Measurements from ENCODE around the gene UBTD1.
"Not testable (repeated sequence)": the region's sequence is repeated elsewhere in the genome, so short reads cannot be mapped to it uniquely, and the experiment has no call there.

UBTD1 gene

GRCh38 chr10:97498841-97499560 is at the start of gene UBTD1:
Gene UBTD1, plus strand, starts transcription at chr10:97498924. Its CDS starts 280 bp downstream, at chr10:97499204.
- DNase-seq = peak; percentile 15

DNA sequence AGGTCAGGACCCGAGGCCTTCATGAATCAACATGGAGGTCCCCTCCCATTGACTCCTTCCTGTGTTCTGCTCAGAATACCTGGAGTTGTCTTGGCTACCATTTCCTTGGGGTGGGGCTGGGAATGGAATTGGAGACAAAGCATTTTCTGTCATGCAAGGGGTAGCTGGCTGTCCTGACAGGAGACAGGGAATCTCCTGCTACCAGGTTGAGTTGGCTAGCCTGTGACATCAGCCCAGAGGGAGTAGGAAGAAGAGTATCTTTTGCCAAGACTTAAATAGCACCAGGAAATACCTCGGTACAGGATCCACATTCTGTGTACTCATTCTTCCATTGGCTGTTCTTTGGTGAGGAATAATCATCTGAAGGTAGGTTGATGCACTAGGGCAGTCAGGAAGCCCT is 47.9 kb upstream of the UBTD1 start:
- DNase-seq = no peak

GRCh38 chr10:97451605-97452004 is 47.1 kb upstream of the UBTD1 start:
- no peak for DNase-seq

DNA sequence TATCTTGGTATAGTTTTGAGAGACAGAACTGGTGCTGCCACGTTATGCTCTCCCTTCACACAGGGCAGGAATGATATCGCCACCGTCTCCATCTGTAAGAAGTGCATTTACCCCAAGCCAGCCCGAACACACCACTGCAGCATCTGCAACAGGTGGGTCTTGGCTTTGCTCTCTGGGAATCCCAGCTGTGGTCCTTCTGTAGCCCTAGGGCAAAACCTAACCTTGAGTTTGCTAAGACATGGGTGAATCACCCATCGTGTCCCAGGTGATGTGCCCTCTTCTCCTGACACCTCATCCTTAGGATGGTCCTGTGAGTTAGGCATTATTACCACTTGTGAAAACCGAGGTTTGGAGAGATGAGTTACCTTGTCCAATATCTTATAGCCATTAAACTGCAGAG is 46.4 kb upstream of the UBTD1 start:
- no peak for DNase-seq

DNA sequence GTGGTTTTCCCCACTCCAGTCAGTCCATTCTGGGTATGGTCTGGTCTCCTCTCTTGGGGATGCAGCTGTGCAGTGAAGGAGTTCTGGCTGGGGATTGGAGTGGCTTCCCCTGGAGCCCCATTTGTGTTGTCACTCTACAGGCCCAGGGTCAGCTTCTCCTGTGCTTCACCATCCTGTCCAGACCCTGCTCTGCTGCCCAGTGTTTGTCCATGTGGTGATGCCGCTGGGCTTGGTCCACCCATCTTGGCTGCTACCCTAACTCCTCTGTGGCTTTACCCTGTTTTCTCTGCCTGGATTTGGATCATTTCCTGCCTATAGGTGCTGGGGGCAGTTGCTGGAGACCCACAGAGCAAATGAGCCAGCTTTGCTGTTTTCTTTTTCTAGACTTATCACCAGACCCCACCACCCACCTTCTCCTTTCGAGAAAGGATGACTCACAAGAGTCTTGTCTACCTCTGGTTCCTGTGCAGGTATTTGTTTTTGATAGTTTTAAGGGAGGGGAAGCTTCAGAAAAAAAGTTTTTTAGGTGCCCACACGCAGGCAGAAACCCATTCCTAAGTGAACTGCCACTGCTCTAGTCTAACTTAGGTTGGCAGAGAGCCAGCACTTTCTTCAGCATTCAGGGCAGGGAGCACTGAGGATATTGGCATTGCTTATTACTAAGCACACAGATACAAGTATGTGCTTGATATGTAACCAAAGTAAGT is 44.2 kb upstream of the UBTD1 start:
- no peak for DNase-seq

DNA sequence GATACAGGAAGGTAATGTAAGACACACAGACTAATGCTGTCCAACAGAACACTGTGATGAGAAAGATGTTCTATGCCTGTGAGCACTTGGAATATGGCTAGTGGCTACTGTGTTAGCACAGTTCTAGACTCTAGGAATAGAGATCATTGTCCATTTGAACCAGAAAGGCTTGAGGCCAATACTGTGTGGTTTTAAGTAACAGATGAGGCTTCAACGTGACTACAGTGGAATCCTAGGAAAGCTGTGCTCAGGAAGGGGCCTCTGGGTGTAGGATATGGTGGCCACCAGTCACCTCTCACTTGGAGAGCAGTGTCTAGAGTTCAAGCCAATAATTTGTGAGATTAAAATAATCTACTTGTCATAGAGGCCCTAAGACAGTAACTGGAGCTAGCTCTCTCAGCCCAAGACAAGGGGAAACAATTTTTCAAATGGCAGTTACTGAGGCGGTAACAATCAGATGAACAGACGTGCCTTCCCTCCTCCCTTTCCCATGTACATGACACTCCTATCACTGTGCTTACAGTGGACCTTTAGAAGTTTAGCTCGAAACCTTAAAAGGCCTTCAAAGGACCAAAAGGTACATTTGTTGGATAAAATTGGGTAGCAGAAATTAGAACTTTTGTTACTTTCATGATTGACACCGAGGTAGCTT is 42.6 kb upstream of the UBTD1 start:
- DNase-seq = no peak

DNA sequence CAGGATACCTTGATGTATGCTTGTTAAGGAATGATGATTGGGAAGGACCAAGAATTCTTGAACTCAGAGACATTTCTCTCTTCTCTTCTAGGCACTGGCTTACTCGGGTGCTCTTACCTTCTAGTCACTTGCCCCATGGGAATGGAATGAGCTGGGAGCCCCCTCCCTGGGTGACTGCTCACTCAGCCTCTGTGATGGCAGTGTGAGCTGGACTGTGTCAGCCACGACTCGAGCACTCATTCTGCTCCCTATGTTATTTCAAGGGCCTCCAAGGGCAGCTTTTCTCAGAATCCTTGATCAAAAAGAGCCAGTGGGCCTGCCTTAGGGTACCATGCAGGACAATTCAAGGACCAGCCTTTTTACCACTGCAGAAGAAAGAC is 42.0 kb upstream of the UBTD1 start:
- no peak for DNase-seq

DNA sequence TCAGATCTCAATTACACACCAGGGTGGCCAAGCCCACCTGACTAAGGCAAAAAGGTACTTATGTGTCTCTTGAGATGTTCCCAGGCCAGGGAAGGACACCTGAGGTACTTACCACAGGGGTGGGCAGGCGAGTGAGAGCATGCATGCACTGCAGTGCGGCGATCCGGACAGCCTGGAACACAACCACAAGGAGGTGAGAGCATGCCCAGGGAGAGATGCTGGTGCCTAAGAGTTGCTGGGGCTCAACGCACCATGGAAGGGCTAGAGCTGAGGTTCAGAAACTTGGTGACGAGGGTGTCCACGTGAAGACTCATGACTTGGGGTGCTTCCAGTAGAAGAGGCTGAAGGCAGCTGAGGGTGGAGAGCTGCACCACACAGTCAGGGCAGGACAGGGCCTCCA is 39.6 kb upstream of the UBTD1 start:
- DNase-seq = no peak

DNA sequence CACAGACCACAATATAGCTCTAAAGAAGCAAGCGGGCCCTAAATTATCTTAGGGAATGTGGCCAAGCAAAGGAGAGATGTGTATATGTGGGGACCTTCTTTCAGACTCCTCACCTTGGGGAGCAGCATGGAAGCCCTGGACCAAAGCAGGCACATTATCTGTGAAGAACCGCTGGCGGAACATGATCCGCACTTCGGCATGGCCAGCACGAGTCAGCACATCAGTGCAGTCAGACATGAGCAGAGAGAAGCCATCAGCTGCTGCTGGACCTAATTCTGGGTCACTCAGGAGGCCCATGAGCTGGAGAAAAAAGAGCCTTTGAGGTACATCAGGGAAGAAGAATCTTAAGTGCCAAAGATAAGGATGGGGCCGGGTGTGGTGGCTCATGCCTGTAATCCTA is 38.8 kb upstream of the UBTD1 start:
- no peak for DNase-seq

GRCh38 chr10:97462309-97462708 is 36.4 kb upstream of the UBTD1 start:
- no peak for DNase-seq

- peak; percentile 49 for DNase-seq
Measured at GRCh38 chr10:97463363-97464132, 35.2 kb upstream of the UBTD1 start.

DNA sequence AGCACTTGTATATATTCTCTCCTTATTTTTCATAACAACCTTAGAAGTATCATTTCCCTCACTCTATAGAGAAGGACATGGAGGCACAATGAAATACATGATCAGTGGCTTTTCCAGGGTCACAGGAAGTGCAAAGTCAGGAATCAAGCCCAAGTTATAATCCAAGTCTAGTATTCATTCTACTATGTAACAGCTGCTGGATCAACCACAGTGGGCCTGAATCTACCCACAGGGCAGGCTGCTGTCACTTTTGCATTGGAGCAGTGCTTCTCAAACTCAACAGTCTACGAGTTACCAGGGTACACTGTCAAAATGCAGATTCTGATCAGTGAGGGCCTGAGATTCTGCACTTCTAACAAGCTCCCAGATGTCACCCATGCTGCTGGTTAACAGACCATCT is 34.5 kb upstream of the UBTD1 start:
- no peak for DNase-seq

DNA sequence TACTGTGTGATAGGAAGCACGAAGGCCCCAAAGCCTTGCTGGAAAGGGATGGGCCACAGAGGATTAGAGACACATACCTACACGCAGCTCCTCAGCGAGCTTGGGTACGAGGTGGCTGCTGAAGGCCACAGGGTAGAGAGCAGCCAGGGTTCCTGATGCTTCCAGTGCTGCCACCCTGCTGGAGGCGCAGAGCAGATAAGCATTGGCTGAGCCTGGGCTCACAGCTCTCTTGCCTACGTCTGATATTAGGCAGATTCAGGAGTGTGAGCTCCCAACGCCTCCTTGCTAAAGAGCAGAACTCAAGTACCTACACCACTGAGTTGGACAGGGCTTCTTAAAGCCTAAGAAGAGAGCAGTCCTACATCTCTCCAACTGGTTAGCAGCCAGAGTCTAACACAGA is 32.7 kb upstream of the UBTD1 start:
- no peak for DNase-seq

GRCh38 chr10:97466755-97467154 is 32.0 kb upstream of the UBTD1 start:
- no peak for DNase-seq

GRCh38 chr10:97468162-97468561 is 30.6 kb upstream of the UBTD1 start:
- no peak for DNase-seq

DNA sequence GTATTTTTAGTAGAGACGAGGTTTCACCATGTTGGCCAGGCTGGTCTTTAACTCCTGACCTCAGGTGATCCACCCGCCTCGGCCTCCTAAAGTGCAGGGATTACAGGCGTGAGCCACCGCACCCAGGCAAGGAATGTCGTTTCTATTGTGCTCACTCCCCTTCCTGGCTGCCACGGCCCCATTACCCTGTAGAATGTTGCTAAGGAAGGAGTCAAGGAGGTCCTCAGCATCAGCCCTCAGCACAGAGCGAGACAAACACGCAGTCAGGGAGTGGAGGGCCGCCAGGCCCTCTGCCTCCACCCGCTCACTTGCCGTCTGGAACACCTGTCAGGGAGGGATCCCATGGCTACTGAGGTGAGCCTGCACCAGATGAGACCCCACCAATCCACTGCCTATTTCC is 29.9 kb upstream of the UBTD1 start:
- DNase-seq = not testable (repeated sequence)

GRCh38 chr10:97474918-97475317 is 23.8 kb upstream of the UBTD1 start:
- no peak for DNase-seq

DNA sequence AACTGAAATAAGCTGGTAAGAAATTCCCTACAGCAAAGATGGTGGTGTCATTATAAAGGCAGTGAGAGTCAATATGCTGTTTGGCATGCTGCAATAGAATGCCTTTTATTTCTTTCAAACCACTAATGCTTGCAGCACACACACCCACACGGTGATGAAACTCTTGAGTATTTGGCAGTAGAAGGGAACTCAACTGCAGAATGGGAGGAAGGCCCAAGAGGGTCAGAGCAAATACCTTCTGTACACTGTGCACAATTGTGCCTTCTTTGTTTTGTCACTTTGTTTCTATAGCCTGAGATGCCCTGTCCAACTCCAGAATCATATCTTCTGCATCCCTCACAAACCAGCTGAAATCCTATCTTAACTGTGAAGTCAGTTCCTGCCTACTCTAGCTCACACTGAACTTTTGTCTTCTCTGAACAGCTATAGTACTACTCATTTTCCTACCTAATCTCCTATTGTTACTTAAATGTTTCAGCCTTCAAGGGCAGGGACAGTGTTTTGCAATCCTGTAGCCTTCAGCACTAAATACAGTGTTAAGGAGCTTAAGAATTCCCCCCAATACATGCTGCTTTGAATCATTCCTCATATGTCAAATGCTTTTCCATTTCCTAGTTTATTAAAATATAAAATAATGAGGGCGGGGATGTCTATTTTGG is 22.7 kb upstream of the UBTD1 start:
- DNase-seq = no peak

DNA sequence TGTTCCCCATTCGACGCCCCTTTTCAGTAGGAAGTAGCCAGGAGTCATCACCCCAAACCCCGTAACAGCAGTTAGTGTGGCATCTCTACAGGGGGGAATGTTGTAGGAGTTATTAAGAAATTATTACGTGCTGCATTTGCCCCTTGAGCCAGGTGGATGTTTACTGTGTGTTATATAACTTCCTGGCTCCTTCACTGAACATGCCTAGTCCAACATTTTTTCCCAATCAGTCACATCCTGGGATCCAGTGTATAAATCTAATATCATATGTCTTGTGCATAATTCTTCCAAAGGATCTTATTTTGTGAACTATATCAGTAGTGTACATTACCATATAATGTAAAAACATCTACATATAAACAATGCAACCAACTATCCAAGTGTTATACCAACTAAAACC is 19.3 kb upstream of the UBTD1 start:
- DNase-seq = not testable (repeated sequence)

DNA sequence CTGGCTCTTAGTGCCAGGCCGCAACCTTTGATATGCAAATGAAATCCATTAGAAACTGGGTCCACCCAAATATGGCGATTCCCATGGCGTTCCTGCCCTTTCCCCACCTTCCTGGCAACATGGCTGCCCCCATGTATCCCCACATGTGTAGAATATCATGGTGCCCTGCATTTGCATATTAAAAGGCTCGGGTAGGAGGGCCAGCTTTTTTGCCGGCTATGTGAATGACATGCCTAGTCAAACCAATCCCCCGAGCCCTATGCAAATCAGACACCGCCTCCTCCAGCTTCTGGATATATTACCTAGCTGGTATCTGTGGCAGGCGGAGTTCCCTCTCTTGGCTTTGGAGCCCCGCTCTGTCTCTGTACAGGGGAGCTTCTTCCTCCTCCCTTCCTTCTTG is 18.8 kb upstream of the UBTD1 start:
- DNase-seq = no peak

GRCh38 chr10:97481071-97481470 is 17.7 kb upstream of the UBTD1 start:
- DNase-seq = no peak

- no peak for DNase-seq
Measured at GRCh38 chr10:97482381-97482780, 16.3 kb upstream of the UBTD1 start.

GRCh38 chr10:97483506-97483905 is 15.2 kb upstream of the UBTD1 start:
- no peak for DNase-seq

Measured in activated CD4-positive, alpha-beta T cell treated with anti-CD3 and anti-CD28 coated beads, Interleukin-10, Interleukin-2, amounts not matched to agents 100 ng/mL and 50 ng/mL, durations not matched to agents 16 hours and 8 hours (primary cell).